NCI-H2107 (cell line): ENCODE measurements around the gene DENND4A.

Experiments used
- DNase-seq: peaks from one replicate; lab custom pipeline; 2025; lab: John Stamatoyannopoulos, UW

Gene DENND4A

GRCh38 chr15:65792138-65792987 lies at the start of gene DENND4A:
Gene DENND4A (minus strand): TSS chr15:65792293. CDS start chr15:65756450, 35,843 bp downstream.
- peak; percentile 89 for DNase-seq

DNA sequence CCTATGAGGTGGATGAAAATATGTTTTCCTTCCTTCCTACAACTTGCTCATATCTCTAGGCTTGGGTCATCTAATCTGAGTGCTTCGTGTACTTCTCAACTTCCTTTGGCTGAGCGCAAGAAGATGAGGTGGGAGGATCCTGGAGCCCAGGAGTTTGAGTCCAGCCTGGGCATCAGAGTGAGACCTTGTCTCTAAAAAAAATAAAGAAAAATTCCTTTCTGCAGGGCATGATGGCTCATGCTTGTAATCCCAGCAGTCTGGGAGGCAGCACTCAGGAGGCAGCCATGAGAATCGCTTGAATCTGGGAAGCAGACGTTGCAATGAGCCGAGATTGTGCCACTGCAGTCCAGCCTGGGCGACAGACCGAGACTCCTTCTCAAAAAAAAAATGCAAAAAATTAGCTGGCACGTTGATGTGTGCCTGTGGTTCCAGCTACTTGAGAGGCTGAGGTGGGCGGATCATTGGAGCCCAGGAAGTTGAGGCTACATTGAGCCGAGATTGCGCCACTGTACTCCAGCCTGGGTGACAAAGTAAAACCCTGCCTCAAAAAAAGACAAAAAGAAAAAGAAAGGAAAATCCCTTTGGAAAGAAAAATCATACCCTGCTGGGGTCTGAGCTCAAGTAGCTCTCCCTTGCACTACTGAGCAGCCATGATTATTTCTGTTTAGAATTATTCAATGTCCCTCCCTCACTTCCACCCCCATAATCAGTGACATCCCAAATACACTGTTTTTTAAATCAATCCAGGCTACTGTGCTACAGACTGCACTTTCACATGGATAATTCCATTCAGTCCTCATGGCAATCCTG lies 49.2 kb upstream of the DENND4A start:
- DNase-seq = no peak

DNA sequence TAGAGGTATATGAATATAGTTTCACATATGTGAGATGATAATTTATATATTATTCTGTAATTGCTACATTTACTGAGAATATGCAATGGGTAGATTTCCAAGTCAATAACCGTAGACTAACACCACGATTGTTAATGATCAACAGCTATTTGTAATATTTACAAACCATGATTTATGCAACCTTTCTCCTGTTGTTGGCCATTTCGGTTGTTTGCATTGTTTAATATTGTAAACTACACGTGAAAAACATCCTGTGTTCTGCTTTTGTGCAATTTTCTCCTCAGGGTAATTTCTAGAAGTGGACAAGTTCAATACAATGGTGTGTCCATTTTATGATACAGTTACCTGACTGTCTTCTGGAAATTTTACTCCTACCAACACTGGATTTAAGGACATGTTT lies 47.9 kb upstream of the DENND4A start:
- DNase-seq = no peak

DNA sequence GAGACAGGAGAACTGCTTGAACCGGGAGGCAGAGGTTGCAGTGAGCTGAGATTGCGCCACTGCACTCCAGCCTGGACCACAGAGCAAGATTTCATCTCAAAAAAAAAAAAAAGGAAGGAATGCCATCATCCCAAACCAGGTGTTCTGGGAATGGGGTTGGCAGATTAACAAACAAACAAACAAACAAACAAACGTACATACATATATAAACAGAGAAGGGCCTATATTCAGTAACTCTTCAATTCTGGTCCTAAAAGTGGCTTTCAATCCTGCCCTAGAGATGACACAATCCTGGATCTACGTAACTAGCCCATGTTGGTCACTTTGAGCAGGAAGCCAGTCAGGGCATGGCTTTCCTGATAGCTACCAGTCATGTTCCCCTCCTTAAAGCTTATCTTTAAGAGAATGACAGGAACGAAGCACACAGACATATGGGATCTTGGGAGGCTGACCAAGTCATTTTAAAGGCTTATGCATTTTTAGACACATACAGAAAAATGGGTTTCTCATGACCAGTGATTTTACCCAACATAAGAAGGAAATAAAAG lies 47.3 kb upstream of the DENND4A start:
- no peak for DNase-seq

GRCh38 chr15:65837301-65838294 lies 45.5 kb upstream of the DENND4A start:
- DNase-seq = no peak

GRCh38 chr15:65836665-65837064 lies 44.6 kb upstream of the DENND4A start:
- DNase-seq = no peak

DNA sequence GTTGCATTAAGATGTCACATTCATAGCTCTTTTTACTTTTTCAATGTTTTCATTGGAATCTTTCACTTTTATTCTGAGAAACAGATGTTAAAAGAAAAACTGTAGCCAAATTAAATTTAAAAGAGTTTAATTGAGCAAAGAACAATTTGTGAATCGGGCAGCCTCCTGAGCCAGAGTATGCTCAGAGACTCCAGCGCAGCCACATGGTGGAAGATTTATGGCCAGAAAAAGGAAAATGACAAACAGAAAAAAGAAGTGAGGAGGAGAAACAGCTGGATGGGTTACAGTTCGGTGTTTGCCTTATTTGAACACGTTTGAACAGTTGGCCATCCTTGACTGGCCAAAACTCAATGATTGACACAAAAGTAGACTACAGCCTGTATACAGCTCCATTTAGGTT lies 43.4 kb upstream of the DENND4A start:
- no peak for DNase-seq

DNA sequence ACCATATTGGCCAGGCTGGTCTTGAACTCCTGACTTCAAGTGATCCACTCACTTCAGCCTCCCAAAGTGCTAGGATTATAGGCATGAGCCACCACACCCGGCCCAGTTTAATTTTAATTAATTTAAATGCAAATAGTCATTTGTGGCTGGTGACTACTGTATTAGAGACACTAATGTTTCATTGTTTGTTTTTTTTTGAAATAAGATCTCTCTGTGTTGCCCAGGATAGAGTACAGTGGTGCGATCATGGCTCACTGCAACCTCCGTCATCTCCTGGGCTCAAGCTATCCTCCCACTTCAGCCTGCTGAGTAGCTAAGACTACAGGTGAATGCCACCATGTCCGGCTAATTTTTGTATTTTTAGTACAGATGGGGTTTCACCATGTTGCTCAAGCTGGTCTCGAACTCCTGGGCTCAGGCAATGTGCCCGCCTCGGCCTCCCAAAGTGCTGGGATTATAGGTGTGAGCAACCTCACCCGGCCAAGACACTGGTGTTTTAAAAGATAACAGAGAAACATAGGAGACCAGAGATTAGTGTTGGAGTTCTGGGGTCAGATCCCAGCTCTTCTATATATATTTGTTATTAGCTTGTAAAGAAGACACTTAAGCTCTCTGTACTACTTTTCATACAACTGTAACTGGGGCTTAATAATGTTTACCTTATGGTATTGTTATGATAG lies 42.6 kb upstream of the DENND4A start:
- DNase-seq = no peak

- no peak for DNase-seq
Measured at GRCh38 chr15:65833501-65834205, 41.6 kb upstream of the DENND4A start.

GRCh38 chr15:65832549-65833364 lies 40.7 kb upstream of the DENND4A start:
- peak; percentile 91 for DNase-seq

DNA sequence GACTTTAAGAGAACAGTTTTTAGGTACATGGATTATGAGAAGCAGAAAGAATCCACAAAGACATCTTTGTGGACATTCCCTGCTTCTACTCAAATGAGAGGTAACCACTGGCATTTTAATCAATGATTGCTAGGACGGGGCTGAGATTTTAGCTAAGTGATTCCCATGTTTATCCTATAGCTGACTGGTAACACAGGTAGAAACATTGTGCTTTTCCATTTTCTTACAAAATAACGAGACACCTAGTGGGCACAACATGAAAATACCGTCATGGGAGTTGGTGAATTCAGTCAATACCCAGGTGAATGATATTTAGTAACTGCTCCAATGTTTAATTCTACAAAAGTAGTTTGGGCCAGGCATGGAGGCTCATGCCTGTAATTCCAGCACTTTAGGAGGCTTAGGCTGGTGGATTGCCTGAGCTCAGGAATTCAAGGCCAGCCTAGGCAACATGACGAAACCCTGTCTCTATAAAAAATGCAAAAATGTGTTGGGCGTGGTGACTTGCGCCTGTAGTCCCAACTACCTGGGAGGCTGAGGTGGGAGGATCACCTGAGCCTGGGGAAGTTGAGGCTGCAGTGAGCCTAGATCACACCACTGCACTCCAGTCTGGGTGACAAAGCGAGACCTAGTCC lies 37.2 kb upstream of the DENND4A start:
- DNase-seq = no peak

DNA sequence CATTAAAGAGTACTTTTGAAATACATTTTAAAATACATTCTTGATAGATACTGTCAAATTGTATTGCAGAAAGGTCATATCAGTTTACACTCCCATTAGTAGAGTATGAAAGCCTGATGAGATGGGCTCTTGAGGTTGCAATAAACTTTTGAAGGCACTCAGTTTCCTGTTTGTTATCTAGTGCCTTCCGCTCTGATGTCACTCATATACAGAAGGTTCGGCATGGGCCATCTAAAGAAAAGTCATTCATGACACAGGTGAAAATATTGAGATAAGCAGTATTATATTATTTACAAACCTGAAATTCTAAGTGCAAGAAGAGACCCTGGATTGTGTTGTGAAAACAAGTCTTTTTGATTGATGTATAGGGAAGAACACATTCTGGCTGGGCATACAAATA lies 36.5 kb upstream of the DENND4A start:
- no peak for DNase-seq

DNA sequence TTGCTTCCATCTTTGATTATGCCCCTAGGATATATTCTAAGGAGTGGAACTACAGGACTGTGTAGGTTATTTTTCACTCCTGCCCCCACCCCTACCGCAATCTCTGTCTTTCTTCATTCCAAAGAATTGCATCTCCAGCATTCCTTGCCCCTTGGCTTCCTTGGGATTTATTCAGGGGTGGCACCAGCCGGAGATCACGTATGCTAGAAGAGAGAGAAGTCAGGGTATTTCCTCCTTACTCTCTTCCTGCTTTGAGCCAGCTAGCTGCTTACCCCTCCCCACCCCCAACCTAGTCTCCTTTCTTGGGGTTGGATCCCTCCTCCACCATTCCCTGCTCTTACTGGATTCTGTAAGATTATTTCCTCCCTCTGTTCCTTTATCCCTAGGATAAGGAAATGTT lies 35.0 kb upstream of the DENND4A start:
- DNase-seq = no peak

DNA sequence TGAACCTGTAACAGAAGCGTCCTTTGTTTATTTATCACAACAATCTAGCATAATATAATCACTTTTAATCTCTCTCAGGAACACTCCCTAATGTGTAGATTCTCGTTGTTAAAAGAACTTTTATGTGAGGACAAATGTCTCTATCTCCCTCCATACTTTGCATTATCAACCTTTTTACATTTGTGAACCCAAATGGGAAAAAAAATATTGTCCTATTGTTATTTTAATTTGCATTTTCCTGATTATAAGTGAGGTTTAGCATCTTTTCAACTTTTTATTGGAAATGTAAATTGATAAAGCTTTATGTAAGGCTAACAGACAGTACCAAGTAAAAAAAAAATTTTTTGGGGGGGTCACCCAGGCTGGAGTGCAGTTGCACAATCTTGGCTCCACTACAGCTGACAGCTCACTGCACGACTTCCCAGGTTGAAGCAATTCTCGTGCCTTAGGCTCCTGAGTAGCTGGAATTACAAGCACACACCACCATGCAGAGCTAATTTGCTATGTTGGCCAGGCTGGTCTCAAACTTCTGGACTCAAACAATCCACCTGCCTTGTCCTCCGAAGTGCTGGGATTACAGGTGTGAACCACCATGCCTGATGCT lies 33.0 kb upstream of the DENND4A start:
- DNase-seq = no peak

DNA sequence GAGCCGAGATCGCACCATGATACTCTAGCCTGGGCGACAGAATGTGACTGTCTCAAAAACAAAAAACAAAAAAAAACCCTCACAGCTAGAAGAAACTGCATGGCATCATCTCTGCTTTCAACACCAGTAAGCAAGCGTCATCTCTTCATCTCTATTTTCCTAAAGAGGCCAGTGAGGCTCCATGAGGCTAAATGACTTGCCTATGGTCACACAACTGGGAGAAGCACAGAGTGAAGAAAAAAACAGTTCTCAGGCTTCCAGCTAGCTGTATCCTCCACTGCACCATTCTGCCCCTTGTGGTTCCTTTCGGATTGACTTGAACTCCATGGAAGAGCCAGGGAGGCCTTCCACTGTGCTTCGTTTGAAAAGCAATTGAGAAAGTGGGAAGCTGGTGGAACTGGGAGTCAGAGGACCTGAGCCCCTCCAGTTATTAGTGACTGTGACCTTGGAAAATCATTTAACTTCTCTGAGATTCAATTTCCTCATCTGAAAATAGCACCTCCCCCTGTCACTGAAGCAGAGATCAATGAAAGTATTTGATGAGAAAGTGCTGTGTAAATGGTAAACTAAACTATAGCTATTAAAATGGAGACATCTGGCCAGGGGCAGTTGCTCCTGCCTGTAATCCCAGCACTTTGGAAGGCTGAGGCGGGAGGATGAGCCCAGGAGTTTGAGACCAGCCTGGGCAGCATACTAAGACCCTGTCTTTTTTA lies 32.1 kb upstream of the DENND4A start:
- no peak for DNase-seq

DNA sequence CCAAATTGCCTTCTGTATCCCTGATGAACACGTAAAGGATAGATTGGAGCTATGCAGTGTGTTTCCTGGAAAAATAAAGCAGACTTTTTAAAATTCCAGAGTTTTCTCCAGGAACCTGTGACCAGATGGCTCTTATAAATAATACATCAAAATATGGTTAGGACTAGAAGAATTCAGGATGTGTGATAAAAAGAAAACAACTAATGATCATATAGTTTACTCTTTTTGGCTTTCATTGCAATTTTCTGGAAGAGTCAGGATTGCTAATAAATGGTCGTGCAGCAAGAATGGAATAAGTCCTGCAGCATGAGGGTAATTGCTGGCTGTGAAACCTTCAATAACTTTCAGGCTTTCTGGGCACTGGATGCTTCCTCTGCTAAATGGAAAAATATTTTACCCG lies 30.2 kb upstream of the DENND4A start:
- DNase-seq = no peak

DNA sequence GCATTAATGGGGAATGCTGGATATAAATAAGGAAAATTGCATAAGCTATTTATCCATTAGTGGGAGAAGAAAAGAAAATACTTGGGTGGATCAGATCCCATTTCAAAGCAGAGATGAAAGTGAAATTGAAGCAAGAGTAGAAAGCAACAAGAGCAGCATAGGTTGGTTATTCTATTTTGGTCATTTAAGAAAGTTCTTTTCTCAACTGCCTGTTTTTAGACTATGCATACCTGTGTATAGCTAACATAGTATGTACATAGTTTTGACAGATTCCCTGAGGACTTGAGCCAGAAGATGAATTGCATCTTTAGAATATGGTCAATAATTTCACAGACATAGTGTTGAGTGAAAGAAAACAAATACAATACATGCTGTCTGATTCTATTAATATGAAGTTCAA lies 29.0 kb upstream of the DENND4A start:
- DNase-seq = no peak

DNA sequence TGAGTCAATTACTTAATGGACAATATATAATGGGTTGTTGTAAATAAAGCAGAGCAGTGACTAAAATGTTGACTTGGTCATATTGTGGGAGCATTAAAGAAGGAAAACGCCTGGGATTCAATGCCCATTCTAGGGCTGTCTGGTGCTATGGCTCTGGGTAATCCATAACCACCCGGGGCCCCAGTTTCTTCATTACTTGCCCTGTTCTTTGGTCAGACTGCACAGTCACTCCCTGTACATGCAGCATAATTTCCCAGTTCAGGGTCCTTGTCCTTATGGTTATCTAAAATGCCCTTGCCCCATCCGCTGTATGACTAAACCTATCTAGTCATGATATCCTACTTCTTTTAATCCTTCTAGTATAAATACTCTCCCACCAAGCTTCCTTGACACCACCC lies 27.5 kb upstream of the DENND4A start:
- no peak for DNase-seq
